IMR-90 (cell line): ENCODE results near the gene TRIO.

Source experiments
- MAFK ChIP-seq: IDR thresholded peaks from 2 replicates; pipeline ENCODE4 v1.6.1; 2012; ENCODE audit warnings: low read depth, low read length, improper control_type of control experiment
- NFE2L2 ChIP-seq: fragments of 150-350 bp; IDR thresholded peaks from 2 replicates; pipeline ENCODE4 v1.6.1; 2016; ENCODE audit warnings: low read depth, mild to moderate bottlenecking, low read length
- POLR2A ChIP-seq: IDR thresholded peaks from 2 replicates; pipeline ENCODE4 v1.6.1; 2012; ENCODE audit warnings: mild to moderate bottlenecking, low read depth, low read length
- RCOR1 ChIP-seq: IDR thresholded peaks from 2 replicates; pipeline ENCODE4 v1.6.1; 2012; ENCODE audit warnings: mild to moderate bottlenecking, low read length, improper control_type of control experiment; ENCODE audit not compliant: insufficient replicate concordance
- SMC3 ChIP-seq: fragments of 150-350 bp; IDR thresholded peaks from 2 replicates; pipeline ENCODE4 v1.6.1; 2016; ENCODE audit warnings: low read depth, mild to moderate bottlenecking, antibody characterized with exemption, low read length, moderate library complexity
- TF ChIP-seq, protein P1 (sequence below): conservative IDR thresholded peaks from 2 replicates; pipeline ENCODE4 v1.5.1; 2012; ENCODE audit warnings: mild to moderate bottlenecking, low read depth, low read length, improper control_type of control experiment

DNA sequence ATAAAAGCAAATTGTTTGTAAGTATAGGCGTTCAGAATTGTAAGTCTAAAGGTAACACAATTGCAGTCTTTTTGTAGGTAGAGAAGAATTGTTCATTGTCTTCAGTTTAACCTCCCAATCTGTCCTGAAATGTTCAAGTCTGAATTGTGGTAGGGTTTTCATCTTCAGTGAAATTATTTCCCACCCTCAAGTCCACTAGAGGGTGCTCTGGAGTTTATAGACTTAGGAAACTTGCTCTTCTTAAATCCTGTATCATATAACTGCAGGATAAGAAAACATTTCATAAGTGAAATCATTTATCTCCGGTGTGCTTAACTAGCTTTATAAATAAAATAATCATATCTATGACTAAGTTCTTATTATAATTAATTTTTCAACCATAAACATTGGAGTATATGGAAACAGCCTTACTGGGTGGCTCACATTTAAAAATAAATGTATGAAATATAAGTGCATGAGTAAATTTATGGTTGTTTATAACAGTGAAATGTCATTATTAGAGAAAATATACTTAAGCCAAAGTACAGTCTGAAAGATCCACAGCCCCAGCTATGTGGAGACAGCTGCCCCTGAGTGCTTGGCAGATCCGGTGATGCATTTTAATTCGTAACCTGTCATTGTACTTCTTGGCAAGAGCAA lies 256.0 kb downstream of the TRIO start:
- TF ChIP-seq, protein P1, sequence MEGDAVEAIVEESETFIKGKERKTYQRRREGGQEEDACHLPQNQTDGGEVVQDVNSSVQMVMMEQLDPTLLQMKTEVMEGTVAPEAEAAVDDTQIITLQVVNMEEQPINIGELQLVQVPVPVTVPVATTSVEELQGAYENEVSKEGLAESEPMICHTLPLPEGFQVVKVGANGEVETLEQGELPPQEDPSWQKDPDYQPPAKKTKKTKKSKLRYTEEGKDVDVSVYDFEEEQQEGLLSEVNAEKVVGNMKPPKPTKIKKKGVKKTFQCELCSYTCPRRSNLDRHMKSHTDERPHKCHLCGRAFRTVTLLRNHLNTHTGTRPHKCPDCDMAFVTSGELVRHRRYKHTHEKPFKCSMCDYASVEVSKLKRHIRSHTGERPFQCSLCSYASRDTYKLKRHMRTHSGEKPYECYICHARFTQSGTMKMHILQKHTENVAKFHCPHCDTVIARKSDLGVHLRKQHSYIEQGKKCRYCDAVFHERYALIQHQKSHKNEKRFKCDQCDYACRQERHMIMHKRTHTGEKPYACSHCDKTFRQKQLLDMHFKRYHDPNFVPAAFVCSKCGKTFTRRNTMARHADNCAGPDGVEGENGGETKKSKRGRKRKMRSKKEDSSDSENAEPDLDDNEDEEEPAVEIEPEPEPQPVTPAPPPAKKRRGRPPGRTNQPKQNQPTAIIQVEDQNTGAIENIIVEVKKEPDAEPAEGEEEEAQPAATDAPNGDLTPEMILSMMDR = peak; percentile 69
- no peak for TF ChIP-seq RCOR1
- no peak for TF ChIP-seq POLR2A
- TF ChIP-seq SMC3 = peak; percentile 46; the same call in 1 of the 2 replicates
- no peak for TF ChIP-seq MAFK
- no peak for TF ChIP-seq NFE2L2
